Left forelimb (tissue), 1 donor: Measurements from ENCODE around the gene S100A10.
A peak's percentile ranks its signal among the peaks of the same experiment; 100 is the strongest.

Source experiments
- DNase-seq: peaks from one replicate; pipeline ENCODE4 v3.0.0-alpha.2; 2018; ENCODE audit warnings: low spot score

The S100A10 gene

DNA sequence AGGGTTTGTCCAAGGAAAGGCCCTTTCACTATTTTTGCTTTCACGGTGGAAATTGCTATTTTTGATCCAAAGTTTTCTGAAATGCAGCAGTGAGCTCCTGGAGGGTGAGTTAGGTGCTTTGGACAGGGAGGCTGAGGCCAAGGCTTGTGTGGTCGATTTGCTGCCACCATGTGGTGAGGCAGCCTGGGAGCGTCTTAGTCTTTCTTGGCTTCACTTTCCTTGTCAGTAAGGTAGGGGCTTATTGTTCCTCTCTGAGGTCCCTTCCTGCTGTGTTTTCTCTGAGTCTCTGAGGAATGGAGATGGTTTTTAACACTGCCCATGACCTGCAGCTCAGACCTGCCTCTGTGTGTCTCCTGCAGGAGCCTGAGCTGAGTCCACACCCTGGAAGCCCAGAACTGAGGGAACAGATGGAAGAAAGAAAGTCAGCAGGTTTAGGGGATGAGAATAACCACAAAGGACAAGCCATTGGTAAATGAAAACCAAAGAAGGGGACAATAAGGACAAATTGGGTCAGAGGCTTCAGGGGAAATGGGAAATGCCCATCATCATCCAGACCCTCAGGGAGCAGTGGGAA lies 20.1 kb upstream of the S100A10 start:
- no peak for DNase-seq

DNA sequence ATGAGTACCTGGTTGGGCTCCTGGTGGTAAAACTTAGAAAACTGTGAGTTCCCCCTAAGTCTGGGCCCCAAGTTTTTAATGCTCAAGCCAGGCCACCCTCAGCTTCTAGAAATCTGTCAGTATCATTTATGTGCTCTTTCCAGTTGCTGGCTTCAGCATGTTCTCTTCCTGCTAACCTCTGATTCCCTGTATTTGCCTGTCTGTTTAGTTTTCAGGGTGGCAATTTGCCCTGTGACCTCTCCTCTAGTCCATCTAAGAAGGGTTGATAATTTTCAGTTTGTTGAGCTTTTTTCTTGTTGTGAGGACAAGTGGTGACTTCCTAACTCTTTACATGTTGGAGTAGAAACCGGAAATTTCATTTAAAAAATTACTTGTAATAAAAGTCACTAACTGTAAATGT lies 16.0 kb upstream of the S100A10 start:
- DNase-seq = no peak

DNA sequence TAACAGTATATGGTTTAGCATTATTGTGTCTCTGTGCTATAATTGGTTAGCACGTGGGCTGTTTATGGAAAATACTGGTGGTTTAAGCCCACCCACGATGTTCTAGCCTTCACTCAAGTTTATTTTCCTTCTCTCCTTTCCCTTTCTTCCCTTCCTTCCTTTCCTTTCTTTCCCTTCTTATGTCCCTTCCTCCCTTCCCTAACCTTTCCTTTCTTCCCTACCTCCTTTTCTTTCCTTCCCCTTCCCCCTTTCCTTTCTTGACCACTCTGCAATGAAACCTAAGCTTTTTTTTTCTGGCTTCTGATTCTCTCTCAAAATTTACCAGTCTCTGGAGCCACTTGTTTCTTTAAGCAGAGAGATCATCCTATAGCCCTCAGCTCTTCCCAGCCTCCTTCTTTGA lies 13.4 kb upstream of the S100A10 start:
- no peak for DNase-seq

DNA sequence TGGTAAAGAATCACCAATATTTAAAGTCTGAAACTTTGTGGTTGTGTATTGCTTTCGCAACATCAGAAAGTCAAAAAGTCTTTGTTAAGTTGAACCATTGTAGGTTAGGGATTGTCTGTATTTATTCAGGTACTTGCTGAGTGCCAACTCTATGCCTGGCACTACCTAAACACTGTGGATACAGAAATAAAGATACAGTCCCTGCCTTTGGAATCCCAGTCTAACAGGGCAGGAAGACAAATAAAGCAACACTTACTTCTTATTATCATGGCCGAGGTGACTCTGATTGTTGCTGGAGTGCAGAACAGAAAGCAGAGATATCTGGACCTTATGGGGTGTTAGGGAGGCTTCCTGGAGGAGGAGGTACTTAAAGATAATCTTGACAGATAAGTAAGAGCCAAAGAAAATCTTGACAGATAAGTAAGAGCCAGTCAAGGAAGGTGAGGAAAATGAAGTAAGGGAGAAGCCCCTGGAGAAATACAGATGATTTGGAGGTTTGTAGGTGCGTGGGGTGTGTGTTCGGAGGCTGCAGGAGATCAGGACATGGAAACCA lies 11.8 kb upstream of the S100A10 start:
- DNase-seq = no peak

DNA sequence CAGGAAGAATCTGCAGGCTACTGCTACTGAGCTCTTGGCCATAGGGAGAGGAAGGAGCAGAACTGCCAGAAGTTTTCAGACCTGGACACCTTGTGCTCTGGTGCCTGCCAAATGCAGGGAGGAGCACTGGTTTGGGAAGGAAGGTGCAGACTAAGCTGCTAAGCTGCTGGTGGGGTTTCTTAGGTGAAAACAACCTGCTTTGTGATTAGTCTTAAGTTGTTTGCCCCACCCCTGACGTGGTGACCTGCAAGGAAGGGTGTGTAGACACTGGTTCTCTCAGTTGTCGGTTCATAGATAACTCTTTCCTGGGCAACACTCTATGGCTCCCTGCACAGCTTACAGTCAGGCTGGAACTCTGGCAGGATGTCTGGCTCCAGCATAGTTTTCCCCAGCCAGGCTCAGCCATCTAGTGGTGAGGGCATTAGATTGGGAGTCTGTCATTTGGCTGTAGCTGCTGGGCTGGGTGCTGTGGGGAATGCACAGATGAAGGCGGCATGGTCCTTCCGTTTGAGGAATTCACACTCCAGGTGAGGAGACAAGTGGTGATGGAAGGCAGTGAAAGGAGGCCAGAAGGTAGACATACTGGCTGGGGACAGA lies 10.3 kb upstream of the S100A10 start:
- DNase-seq = no peak

DNA sequence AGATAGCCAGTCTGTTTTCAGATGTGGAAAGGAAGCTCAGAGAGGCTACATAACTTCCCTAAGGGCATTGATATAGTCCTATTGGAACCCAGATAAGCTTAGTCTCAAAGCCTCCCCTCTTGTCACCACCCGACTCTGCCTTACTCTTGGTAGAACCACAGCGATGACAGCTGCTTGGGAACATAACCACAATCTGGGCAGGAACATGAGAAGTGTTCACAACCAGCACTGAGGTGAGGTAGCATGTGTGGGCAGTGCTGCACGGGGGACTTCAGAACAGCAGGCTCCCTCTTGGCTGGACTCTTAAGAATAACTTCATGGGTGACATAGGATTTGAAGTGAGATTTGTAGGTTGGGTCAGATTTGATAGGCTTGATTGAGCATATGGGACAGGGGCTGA lies 9.3 kb upstream of the S100A10 start:
- no peak for DNase-seq

DNA sequence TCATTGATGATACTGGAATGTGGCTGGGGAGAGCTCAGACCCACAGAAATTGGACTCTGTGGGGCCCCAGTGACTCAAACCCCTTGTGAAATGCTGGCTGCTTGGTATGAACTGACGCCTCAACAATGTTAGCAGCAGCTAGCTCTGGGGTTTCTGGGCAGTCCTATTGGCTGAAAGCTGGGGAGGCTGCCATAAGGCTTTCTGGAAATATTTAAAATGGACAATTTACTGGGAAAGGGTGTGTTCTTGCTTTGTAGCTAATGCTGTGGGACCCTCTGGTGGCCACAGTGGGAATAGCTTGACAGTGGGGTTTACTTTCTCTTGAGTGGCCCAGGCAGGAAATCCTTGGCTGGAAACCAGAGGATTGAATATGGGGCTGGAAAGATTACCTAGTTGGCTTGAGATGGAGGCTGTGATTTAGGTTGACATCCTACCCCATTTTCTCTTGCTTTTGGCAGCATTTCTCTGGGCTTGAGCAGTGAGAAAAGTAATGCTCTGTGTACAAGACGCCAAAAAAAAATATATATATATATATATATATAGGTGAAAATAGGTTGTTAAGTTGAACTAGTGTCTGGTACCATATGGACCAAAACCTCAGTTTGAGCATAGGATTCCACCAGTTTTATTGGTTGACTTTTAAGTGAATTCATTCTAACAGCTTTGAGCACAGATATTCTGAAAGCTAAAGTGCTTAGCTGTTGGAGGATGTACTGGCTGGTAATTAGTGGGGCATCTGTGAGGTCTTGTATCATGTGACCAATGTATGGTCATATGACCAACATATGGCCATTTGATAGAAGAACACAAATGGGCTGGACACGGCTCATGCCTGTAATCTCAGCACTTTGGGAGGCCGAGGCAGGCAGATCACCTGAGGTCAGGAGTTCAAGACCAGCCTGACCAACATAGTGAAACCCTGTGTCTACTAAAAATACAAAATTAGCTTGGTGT lies 8.2 kb upstream of the S100A10 start:
- DNase-seq = peak; percentile 84

DNA sequence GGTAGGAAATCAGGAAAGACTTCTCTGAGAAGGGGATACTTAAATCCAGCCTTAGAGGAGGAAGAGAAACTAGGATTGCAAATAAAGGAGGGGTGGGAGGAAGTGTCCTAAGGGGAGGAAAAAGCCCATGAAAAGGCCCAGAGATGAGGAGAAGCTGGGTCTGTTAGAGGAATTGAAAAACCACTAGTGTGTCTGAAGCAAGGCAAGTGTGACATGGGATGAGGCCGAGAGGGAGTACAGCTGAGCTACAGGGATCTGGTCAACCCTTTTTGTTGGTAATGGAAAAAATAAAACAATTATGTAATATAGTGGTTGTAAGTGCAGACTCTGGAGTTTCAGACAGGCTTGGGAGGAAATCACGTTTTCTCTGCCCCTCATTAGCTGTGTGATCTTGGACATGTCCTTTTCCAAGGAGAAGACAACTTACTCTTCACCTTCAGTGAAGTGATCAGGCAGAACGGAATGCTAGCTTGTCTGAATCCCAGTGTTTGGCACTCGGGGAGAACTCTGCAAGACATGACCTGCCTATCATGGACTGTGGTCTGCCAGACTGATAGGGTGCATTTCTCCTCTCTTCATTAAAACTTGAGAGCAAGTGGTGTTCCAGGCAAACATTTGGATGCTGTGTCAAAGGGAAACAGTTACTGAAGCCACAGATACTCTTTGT lies 7.4 kb upstream of the S100A10 start:
- DNase-seq = no peak

DNA sequence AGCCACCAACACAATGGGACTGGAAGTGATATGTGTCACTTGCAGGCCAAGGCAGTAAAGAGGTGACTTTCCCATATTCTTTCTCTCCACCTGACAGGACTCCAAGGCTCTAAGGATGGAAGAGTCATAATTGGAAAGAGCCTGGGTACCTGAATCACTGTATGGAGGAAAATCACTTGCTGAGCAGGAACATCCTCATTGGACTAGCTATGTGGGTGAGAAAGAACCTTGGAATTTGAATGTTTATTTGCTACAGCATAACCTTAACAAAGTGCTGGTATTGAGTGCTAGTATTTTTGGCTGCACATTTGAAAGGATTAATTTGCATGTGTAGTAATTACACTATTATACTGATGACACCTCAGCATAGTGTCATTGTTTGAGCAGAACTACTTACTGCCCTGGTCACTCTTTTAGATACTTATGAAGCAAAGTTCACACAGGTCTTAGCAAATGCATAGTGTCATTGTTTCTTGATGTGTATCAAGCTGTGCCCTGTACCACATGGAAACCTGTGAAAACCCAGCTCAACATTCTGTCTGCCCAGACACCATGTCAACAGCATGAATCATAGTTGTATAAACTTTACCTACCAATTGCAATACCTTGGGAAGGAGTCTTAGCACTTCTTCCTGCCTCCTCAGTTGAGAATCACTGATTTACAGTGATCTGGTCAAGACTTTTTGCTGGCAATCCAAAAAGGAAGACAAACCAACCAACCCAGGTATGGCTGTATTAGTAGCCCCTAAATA lies 5.1 kb upstream of the S100A10 start:
- DNase-seq = no peak

DNA sequence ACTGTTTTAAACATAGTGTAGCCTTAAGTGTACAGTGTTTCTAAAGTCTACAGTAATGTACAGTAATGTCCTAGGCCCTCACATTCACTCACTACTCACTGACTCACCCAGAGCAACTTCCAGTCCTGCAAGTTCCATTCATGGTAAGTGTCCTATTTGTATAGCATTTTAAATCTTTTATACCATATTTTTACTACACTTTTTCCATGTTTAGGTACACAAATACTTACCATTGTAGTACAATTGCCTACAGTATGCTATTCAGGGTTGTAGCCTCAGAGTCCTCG lies 3.6 kb upstream of the S100A10 start:
- DNase-seq = no peak

DNA sequence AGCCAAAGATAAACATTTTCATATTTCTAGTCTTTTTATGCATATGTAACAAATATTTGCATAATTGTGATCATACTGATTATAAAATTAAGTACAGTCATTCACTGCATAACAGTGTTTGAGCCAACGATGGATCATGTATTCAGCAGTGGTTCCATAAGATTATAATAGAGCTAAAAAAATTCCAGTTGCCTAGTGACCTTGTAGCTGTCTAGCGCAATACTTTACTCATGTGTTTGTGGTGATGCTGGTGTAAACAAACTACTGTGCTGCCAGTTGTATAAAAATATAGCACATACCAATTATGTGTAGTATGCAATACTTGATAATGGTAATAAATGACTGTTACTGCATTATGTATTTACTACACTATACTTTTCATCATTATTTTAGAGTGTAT lies 2.1 kb upstream of the S100A10 start:
- no peak for DNase-seq

DNA sequence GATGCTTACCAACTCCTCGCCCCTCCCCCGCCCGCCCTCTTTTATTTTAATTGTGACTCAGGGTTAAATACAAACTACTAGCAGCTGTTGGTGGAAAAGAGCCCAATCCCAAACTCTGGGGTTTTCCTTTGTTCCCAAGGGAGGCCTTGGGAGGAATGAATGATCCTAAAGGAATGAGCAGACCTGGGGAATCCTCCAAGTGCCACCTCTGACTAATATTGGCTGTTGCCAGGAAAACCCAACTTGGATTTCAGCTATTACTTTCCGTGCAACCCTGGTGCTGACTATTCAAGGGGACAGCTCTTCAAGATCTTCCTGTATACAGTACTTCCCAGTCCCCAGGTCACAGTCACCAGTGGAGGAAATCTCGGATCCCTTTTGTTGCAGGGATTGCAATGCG lies 1.3 kb upstream of the S100A10 start:
- DNase-seq = no peak

DNA sequence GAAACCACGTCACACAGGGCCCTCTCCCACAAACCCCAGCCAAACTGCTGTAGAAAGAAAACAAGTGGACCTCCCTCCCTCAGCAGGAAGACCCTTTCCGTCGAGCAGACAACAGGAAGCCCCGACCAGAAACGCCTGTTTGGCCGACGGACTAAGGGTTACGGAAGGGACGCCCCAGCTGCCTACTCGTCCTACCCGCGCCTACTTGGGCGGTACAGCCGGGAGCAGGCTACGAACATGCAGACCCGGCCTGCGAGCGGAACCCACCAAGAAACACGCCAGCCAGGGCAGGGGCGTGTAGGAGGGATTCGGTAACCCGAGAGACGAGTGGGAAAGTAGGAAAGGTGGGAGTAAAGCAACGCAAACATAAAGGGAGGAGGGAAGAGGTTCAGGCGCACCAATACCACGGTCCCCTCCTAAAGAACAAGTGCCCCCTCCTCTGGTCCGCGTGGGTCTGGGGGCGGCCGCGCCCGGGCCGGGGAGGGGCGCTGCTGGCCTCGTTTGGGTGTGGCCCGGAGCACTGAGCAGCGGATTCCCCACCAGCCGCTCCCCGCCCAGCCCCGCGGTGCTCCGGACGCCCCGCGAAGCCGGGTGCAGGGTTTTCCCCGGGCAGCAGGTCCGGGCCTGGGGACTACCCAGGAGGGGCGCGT lies 450 bp downstream of the S100A10 start:
- DNase-seq = no peak

DNA sequence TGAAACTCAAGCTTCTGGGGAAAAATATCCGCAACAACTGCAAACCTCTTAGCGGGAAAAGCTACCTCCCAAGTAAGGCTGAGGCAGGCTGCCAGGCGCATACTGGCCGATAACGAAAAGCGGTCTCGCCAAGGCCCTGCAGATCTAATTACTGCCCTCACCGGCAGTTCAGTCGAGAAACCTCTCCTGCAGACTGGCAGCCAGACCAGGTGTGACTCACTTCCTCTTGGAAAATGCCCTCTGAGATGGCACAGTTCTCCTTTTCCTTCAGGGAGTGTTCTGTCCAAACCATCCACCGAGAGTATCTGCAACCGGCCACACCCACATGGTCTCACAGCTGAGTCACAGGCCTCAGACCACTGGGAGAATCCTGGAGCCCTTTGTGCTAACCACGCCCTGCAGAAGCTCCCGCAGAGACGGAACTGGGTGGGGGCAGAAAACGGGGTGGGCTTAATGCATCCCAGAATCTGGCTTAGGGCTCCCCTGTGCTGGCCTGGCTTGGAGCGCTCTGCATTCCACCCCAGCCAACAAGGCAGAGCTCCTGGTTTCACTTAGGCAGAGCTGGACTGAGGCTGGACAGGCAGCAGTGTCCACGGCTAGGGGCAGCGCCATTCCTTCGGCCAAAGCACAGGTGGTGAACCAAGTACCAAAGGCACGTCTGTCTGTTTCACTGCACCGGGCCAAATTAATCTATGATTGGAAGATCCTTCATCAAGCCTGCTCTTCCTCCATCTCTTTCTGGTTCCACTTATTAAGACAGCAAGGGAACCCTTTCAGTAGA lies 1.2 kb downstream of the S100A10 start:
- DNase-seq = peak; percentile 75

DNA sequence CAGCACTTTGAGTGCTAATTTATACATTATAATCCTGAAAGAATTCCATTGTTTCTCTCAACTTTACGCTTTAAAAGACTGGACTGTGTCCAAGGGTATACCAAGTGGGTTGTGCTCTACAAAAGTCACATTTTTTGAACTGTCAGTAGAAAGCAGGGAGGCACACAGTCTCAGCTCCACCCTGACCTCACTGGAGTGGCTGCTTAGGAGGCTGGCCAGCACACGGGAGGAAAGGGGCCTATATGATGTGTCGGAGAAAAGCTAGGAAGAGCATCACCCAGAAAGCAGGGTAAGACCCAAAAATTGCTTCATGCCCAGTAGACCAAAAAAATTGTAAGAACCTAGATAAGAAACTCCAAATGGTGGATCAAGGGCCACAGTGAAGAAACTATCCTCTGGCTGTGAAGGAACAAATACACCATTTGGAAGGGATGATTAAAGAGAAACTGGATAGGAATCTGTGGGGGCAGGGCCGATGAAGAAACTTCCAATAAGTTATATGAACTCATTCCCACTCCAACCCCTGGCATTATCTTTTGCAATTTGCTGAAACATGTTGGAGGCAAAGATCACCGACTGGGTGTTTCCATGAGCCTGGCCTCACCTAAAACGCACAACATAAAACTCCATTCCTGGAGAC lies 1.9 kb downstream of the S100A10 start:
- no peak for DNase-seq

DNA sequence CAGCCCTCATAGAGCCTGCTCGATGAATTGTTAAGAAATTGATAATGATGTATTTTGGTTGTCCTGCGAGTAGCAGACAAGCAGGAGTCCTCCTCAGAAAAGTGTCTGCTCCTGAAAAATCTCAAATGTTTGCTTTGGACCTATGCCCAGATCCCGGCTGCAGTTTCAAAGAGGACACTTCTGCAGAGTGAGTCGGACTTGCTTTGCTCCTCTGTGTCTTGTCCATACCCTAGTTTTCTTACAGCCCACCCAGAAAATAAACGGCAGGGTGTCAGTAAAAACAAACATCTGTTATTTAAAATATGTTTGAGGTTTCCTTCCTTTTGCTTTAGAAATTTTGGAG lies 2.8 kb downstream of the S100A10 start:
- no peak for DNase-seq

DNA sequence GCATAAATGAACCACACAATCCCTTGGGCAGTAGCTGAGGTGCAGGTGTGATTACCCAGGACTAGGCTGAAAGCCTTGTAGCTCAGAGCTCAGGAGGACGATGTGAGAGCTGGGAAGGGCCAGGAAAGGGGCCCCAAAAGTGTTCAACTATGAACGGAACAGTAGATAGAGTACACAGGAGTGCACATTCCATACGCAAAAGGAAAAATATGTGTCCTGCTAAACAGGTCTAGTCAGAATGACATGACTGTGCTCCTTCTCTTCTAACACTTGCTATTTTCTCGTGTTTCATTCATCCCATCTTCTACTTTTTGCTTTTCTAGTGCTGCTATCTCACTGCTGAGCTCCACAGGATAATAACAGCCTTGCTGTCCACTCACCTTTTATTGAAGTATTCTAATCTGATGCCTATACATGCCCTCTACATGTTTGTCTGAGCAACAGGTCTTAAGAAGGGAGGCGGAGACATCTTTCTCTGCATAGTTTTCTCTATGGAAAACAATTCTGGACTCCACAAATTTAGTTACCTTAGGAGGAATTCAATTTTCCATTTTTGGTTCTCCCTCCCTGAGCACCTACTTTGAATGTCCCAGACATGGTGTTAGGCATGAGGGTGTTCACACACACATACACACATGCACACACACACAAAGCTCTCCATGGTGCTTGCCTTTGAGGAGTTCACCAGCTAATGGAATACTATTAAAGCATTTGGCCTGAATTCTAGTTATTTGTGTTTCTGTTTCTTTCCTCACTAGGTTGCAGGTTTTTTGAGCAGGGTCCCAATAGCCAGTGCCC lies 3.4 kb downstream of the S100A10 start:
- DNase-seq = no peak

DNA sequence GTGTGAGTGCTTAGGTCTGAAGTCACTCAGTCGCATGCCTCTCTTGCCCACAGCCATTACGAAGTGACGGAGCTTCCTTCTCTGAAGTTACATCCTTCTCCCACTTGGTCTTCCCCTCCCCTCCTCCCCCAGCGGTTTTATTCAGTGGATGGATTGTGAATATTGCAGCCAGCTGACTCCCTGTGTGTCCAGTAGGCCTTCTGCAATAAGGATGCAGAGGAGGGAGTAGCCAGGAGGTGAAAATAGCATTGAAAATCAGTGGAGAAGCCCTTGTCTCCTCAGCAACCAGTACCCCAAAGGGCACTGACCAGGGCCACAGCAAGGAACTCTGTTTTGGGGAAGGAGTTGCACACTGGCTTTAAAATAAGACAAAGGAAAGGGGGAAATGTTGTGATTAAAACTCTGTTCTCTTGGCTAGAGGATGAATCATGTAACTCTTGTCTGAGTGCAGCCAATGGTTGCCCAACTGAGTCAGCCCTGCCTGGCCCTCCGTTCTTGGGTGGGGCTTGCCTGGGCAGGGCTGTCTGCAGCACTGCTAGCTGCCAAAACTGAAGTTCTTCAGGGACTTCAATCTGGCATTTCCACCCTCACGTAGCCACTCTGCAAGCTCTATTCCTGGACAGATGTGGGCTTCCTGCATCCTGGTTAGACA lies 4.3 kb downstream of the S100A10 start:
- no peak for DNase-seq

DNA sequence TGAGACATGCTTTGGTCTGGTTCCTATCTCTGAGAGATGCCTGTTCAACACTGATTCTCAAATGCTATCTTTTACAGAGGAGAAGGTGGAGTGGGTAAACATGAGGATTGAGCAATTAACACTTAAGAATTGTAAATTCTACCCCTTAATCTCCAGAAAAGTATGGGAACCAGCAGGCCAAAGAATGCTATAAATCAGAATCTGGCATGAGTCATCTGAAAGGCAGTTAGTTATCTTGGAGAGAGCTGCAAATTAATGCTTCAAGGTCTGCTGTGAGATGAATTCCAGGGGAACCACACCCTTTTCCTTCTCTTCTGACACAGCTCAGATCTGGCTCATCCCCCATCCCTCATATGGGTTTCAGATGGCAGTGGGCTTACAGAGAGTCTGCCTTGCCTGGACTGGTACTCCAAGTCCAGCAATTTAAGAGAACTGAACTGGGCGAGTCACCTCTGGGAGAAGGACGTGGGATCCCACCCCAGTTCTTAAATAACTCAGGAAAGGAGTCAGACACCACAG lies 5.2 kb downstream of the S100A10 start:
- no peak for DNase-seq
